GM20431 (cell line): Measurements from ENCODE around the gene DOCK9.

Experiments
- in situ Hi-C: fragments of 300-500 bp; cut with MseI, MboI; formaldehyde crosslinking; loops from one replicate; pipeline ENCODE4 v1.15.0; 2020; ENCODE audit warnings: low sequenced_read_pairs; ENCODE audit not compliant: unreplicated experiment

Gene DOCK9

GRCh38 chr13:98957731-98958442 lies 20.0 kb downstream of the DOCK9 start:
- in situ Hi-C loops, result no loop called here

- in situ Hi-C loops, result no loop called here
Observed at GRCh38 chr13:98955336-98955735, 22.5 kb downstream of the DOCK9 start.

GRCh38 chr13:98954313-98954712 lies 23.6 kb downstream of the DOCK9 start:
- in situ Hi-C loops, result no loop called here

DNA sequence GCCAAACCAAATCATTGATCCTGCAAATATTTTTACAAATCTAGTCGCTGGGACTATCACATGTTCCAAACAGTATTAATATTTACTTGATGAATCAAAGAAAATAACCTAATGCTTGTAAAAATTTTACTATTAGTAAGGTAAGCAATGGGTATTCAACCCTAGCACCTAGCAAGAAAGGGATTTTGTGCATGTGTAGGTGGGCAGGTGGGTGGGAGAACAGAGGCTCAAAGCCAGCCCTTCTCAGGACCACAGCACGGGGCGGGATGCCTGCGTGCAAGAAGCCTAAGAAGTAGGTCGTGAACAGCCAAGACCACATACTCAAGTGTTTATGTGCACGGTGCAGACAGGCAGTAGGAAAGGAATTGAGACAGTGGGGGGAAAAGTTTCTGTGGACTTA lies 26.6 kb downstream of the DOCK9 start:
- in situ Hi-C loops, result no loop called here

DNA sequence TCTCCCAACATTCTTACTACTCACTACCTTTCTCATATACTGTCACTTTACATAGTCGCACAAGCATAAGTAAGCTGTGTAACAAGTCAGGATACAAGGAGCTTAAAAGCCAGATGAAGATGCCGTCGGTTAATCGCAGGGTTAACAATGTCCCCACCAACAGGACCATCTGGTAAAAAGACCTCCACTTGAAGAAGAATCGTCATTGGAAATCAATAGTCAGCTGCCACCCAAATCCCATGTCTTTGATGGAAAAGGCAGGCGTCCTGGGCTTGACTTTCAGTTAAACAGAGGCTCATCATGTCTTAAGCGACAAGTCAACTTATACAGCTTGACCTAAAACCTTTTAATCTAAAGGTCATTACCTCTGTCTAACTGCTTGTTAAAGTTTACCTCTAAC lies 27.2 kb downstream of the DOCK9 start:
- in situ Hi-C loops, result no loop called here

GRCh38 chr13:98947925-98948324 lies 29.9 kb downstream of the DOCK9 start:
- in situ Hi-C loops, result no loop called here

DNA sequence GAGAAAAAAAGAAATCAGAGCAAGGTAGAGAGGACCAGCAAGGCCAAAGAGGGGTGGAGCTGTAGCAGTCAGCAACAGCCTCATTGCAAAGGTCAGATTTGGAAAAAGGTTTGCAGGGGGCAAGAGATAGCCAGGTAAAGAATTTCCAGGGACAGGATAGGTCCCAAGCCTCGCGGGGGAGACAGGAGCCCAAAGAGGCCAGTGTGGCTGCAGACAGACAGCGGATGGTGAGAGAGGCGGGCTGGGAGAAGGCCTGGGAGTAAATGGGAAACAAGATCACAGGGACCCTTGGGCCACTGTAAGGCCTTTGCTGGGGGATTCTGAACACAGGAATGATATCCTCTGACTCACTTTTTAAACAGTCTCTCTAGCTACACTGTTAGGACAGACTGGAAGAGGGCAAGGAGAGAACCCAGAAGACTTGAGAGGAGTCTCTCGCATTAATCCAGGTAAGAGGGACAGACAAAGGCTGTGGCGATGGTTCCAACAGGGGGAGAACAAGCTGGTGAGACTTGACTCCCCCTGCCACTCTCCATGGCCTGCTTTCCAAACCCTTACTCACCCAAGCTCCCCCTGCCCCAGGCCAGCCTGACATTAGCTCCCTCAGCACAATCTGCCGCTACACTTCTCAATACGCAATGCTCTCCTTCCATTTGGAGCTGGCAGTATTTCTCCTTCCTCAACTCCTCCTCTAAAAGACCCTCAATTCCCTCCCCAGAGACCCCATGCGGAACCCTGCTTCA lies 31.8 kb downstream of the DOCK9 start:
- in situ Hi-C loops, result no loop called here

GRCh38 chr13:98944336-98944735 lies 33.5 kb downstream of the DOCK9 start:
- in situ Hi-C loops, result no loop called here

DNA sequence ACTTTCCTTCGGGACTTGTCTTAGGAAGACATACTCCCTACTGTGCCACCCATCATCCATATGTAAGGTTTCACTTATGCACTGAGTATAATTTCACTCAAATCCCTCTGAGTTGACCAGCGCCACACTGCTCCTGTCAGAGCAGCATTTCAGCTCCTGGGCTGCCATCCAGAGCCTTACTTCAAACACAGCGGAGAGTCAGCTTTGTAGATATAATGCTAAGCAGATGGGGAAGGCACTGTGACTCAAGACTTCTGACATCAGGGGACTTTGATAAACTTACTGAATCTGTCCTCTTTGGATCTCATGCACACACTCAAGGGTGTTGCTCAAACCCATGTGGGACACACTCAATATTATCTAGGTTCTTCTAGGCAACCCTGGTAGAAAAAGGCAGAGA lies 34.9 kb downstream of the DOCK9 start:
- in situ Hi-C loops, result no loop called here

DNA sequence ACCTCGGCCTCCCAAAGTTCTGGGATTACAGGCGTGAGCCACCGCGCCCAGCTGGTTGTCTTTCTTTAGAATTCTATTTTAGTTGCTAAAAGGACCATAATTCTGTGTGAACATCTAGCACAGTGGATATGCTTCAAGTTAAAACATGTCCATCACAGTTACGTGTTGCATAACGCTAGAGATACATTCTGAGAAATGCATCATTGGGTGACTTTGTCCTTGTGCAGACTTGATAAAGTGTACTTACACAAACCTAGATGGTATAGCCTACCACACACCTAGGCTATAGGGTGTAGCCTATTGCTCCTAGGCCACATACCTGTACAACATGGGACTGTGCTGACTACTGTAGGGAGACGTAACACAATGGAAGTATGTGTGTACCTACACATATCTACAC lies 35.4 kb downstream of the DOCK9 start:
- in situ Hi-C loops, result no loop called here

- in situ Hi-C loops, result no loop called here
Observed at GRCh38 chr13:98941536-98941935, 36.3 kb downstream of the DOCK9 start.

DNA sequence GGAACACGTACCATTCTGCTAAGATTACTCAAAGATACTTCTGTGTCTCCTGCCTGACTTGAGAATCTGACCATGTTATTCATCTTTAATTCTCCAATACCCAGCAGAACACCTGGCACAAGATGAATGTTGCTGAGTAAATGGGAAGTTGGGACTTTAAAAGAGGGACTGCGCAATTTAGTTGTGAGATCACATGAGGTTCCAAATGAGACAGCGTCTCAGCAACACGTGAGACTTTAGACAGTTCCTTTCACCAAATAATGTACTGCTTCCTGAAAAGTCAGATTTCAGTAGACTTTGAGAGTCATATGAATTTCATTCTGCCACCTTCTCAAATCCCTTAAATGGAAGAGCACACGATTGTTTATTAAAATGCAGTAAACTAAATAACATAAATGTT lies 36.7 kb downstream of the DOCK9 start:
- in situ Hi-C loops, result no loop called here

DNA sequence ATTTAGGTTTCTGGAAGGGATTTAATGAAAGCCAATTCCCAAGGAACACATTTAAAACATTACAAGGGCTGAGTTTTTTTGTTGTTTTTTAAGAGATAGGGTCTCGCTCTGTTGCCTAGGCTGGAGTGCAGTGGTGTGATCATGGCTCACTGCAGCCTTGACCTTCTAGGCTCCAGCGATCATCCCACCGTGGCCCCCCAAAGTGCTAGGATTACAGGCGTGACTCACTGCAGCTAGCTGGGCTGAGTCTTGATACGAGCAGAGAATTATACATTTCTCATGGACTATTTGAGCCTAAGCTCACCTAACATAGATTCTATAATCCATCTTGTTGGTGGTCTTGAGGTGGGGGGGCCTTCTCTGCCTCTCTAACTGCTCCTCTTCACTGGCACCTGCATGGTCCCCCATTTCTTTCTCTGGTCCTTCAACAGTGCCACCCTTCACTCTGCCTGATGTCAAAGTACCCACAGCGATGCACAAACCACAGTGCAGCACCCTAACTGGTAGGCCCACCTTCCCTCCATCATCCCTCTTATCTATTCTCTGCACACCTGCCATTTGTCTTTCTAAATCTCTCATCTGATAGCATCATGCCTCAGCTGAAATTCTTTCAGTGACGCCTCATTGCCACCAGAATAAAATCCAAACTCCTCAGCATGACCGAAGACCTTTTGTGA lies 37.4 kb downstream of the DOCK9 start:
- in situ Hi-C loops, result no loop called here

DNA sequence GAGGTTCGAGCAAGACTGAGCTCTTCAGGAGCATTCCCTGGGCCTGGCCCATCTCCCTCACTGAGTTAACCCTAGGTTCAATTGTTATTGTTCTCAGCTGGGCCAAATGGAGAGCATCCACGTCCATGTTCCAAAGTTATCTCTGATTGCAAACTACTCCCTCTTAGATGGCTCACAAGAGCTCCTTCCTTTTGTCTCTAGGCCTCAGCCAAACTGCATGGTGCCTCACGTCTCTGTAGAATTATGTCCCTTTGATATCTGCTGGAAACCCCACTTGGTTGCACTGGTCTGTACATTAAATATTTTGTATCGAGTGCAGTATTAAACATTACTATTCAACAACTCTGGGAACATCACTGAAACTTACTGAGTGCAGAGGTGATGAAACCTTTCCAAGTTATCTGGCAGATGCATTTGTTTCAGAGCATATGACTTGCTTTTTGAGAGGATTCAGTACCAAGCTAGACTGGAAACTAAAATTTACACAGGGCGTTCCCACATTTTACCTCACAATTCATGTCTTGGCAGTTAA lies 38.1 kb downstream of the DOCK9 start:
- in situ Hi-C loops, result no loop called here

DNA sequence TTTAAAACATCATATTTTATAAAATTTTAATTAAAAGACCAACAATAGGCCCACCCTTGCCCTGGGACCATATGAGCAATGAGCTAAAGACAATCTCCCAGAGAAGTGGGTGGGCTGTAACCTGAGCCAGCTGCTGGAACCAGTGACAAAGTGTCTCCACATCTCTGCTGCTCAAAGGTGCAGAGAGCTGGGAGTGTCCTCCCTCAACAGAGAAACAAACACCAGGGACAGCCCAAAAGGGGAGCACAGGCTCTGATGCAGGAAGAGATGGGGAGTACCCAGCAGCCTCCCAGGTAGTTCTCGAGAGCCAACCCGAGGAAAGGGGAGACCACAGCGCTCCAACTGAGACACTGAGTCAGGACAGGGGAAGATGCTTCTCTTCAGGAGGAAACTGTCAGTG lies 39.1 kb downstream of the DOCK9 start:
- in situ Hi-C loops, result no loop called here

DNA sequence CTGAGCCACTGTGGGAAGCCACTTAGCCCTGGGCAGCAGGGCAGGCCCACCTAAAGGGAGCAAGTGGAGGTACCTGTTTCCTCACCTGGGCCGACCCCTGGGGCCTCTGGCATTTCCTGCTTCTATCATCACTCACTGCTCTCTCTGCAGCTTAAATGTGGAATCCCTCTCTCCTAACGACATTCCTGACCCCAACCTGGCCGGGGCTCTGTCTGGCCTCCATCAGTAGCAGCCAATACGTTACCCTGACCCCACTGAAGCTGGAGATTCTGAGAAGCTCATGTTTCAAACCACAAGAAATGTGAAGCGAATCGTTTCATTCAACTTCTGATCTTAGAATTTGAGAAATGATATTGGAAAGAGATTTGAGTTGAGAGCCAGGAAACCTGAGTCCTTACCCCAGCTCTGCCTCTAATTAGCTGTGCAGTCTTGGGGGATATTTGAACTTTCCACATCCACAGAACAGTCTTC lies 39.9 kb downstream of the DOCK9 start:
- in situ Hi-C loops, result no loop called here

- in situ Hi-C loops, result no loop called here
Observed at GRCh38 chr13:98934243-98934642, 43.6 kb downstream of the DOCK9 start.

DNA sequence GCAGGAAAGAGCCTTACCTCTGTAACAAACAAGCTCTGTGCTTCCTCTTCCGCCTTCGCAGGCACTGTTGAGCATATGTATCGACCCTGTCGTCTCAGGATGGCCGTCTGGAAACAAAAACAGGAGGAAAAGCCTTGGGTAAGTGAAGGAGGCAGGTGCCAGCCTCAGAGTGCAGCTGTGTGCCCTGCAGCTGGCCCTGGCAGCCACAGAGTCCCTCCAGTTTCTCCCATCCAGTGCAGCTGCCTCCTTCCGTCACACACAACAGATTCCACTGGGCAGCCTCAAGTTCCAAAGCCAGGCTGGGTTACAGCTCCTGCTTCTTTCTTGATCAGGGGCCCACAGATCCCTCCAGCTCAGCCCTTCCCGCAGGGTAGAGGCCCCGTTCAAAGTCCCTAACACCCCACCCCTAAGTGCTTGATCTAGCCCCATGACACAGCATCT lies 47.7 kb downstream of the DOCK9 start:
- in situ Hi-C loops, result no loop called here

DNA sequence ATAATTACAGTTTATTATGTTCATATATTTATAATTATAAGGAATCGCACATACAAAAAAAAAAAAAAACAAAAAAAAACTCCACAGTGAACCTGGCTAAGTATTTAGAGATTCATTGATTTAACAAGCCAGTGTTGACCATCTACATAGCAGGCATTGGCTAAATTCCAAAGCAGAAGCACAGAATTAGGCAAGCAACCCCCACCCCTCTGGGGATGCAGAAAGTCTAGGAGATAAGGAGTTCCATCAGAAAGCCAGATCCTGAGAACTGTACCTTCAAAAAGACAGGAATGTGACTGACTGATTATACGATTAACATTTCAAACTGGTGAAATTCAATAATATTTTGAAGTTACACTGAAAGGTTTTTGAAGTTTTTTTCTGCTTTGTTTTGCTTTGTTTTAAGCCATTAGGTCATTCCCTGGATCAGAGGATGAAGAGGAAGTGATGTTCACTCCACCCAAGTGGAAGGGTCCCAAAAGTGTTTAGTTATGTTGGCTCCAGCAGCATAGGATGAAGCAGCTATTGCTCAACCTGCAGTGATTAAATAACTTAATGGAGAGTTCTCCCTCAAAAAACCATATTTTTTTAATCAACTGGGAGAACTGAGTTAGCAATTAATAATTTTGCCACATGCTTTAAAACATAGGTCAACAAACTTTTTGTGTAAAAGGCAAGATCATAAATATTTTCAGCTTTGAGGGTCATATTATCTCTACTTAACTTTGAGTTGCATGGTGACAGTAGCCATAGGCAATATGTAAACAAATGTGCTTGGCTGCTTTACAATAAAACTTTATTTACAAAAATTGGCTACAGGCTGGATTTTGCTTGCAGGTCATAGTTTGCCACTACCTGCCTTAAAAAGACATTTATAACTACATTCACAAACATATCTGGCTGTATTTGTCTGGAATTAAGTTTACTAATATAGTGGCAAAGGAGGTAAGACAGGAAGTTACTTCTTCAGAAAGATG lies 49.6 kb downstream of the DOCK9 start:
- in situ Hi-C loops, result no loop called here

DNA sequence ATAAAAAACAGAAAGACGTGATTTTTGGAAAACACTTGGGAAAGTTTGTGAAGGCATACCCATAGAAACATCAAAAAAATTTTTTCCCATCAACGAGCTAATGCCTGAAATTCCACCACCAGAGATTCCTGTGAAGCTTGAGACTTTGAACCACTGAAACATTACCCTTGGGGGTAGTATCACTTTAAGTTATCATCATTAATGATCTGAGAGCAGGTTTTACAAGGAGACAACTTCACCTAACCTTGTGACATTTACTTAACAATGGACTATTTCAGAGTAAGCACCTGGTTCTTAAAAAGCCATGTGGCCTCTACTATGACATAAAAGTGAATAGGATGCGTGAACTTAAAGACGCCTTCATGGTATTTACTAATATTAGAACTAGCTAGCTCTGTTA lies 51.9 kb downstream of the DOCK9 start:
- in situ Hi-C loops, result no loop called here
